T-helper 17 cell (primary cell): ENCODE data around the gene COPE. TPM values are rescaled to one million over a fixed set of nuclear protein-coding genes. Genes with fewer than 3 reads are reported as not detected.
"Not testable (repeated sequence)": the region's sequence is repeated elsewhere in the genome, so short reads cannot be mapped to it uniquely, and the experiment has no call there.

Source experiments
- ATAC-seq: fragments of 150-1000 bp; cut with Tn5 transposase; 2 replicates; pipeline ENCODE4 v1.10.0; 2021; ENCODE audit warnings: mild to moderate bottlenecking, moderate library complexity
- DNase-seq, 3 donors: peaks; one replicate each; pipeline versions ENCODE4 v3.0.0 to v3.0.0-alpha.2; 2020 to 2021
- H3K9me3 ChIP-seq: one replicate; pipeline ENCODE4 v1.7.0; 2013; ENCODE audit warnings: low read length, mild to moderate bottlenecking; ENCODE audit not compliant: control insufficient read depth, poor library complexity, severe bottlenecking
- H3K27ac Mint-ChIP-seq: one replicate; pipeline ENCODE4 v1.8.0; 2022; ENCODE audit warnings: mild to moderate bottlenecking, moderate library complexity, mixed read lengths
- H3K27me3 Mint-ChIP-seq: one replicate; pipeline ENCODE4 v1.8.0; 2022; ENCODE audit warnings: mixed read lengths
- H3K36me3 Mint-ChIP-seq: one replicate; pipeline ENCODE4 v1.8.0; 2022; ENCODE audit warnings: low read depth, mixed read lengths
- H3K4me1 Mint-ChIP-seq: one replicate; pipeline ENCODE4 v1.8.0; 2022; ENCODE audit warnings: mild to moderate bottlenecking, mixed read lengths
- H3K4me3 Mint-ChIP-seq: one replicate; pipeline ENCODE4 v1.8.0; 2022; ENCODE audit warnings: mild to moderate bottlenecking, moderate library complexity, mixed read lengths
- total RNA-seq, 4 donors: library from RNA in 2 of 4; stranded (reverse) in 2 of 4; gene quantifications; one replicate each; pipeline ENCODE4 v1.2.3 and lab custom pipeline; 2022 to 2026

Gene COPE
- total RNA-seq, 2 donors from 2014 or later = 166 to 185 TPM

GRCh38 chr19:18912933-18913332 is 6.3 kb downstream of the COPE start:
- H3K27me3 Mint-ChIP-seq = no peaks in the 10 kb centered on the region
- no peak overlapping the region for H3K27ac Mint-ChIP-seq
- DNase-seq = no peak
- ATAC-seq = no peak
- H3K9me3 ChIP-seq = no peaks in the 10 kb centered on the region
- peaks cover 18% of the 10 kb centered on the region for H3K4me1 Mint-ChIP-seq
- H3K4me3 Mint-ChIP-seq = no peak overlapping the region
- peaks cover 5% of the 10 kb centered on the region for H3K36me3 Mint-ChIP-seq

DNA sequence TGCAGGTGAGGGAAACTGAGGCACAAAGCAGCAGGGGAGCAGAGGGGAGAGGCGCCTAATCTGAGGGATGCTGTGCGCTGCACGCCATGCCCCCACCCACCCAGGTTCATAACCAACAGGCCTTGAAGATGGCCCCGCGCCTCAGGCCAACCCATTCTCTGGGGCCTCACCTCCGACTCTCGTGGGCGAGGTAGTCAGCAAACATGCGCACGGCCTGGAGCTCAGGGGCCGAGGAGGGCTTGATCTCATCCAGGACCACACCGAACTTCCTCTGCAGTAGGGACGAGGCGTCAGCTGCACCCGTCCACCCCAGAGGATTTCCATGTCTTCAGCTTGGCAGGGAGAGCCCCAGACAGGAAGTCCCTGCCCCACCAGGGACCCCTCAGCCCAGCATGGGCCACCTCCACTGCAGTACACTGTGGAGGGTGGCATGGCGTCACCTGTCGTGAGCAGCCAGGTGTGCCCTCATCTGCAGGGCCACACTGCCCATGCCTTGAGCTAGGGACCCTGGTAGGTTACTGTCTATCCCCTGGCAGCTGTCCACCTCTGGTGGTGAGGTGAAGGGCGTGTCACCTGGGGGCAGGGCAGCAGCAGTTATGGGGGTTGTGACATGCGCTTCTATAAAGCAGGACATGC is 8.3 kb downstream of the COPE start:
- no peak overlapping the region for H3K27ac Mint-ChIP-seq
- H3K9me3 ChIP-seq = no peaks in the 10 kb centered on the region
- DNase-seq (no peak), ATAC-seq (no peak)
- peaks cover 14% of the 10 kb centered on the region for H3K4me1 Mint-ChIP-seq
- no peak overlapping the region for H3K4me3 Mint-ChIP-seq
- H3K36me3 Mint-ChIP-seq = peaks cover 5% of the 10 kb centered on the region
- no peaks in the 10 kb centered on the region for H3K27me3 Mint-ChIP-seq

DNA sequence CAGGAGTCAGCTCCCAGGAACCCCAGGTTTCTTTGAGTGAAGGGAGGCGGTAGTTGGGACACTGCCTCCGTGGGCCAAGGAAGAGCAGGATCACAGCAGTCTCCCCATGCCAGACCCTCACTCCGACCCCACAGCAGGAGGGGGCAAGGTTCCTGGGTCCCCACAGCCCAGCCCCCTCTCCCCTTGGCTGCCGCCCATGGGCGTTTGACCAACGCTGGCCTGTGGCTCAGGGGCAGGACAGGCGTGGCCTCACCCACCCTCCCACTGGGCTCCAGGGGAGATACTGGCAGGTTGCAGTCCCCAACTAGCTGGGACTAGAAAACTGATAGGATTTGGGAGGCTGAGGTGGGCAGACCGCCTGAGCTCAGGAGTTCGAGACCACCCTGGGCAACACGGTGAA is 9.2 kb downstream of the COPE start:
- no peak for DNase-seq
- Mint-ChIP-seq H3K4me3 (no peak overlapping the region), H3K4me1 (peaks cover 12% of the 10 kb centered on the region), H3K27me3 (no peaks in the 10 kb centered on the region), H3K36me3 (peaks cover 7% of the 10 kb centered on the region), H3K27ac (no peak overlapping the region)
- ATAC-seq = no peak
- no peaks in the 10 kb centered on the region for H3K9me3 ChIP-seq

- peaks cover 10% of the 10 kb centered on the region for H3K4me1 Mint-ChIP-seq
- H3K27me3 Mint-ChIP-seq = no peaks in the 10 kb centered on the region
- H3K27ac Mint-ChIP-seq = no peak overlapping the region
- peaks cover 7% of the 10 kb centered on the region for H3K36me3 Mint-ChIP-seq
- H3K9me3 ChIP-seq = no peaks in the 10 kb centered on the region
- DNase-seq (no peak), ATAC-seq (no peak)
- H3K4me3 Mint-ChIP-seq = no peak overlapping the region
These were observed 10.1 kb downstream of the COPE start for GRCh38 chr19:18908917-18909619.

DNA sequence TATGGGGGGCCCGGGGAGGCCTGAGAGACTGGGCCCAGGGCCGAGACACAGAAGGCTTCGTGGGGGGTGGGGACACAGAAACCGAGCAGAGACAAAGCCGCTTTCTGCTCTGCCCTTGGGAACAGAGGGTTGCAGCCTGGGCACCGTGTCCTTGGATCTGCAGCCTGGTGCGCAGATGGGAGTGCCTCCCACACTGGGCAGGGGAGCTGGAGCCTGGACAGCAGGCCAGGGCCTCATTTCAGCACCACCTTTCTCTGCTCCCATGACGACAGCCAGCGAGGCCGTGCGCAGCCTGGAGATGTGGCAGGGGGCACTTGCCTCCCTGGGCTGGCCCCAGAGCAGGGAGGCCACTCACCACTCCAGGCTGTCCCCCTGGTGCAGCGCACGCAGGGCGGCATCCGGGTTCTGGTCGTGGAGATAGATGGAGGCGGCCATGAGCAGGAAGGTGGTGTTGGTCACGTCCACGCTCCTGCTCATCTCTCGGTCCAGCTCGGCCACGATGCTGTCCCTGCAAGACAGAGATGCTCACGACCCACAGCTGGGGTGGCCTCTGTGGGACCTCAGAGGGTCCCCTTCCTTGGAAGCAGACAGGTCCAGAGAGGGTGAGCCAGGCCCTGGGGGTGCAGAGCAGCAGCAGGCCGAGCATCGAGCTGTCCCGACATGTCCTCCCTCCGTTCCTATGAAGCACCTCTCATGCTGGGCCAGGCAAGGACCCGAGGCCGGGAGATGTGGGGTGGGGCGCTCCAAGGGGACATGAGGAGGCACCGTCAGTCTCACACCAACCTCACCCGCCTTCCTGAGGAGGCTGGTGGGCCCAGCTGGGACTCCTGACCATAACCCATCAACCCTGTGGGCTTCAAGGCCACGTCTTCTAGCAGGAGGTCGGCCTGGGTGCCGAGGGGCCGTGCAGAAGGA is 12.3 kb downstream of the COPE start:
- Mint-ChIP-seq H3K36me3 (peaks cover 2% of the 10 kb centered on the region), H3K27ac (no peak overlapping the region), H3K4me1 (peaks cover 6% of the 10 kb centered on the region), H3K27me3 (no peaks in the 10 kb centered on the region), H3K4me3 (no peak overlapping the region)
- DNase-seq (no peak), ATAC-seq (no peak)
- H3K9me3 ChIP-seq = no peaks in the 10 kb centered on the region

DNA sequence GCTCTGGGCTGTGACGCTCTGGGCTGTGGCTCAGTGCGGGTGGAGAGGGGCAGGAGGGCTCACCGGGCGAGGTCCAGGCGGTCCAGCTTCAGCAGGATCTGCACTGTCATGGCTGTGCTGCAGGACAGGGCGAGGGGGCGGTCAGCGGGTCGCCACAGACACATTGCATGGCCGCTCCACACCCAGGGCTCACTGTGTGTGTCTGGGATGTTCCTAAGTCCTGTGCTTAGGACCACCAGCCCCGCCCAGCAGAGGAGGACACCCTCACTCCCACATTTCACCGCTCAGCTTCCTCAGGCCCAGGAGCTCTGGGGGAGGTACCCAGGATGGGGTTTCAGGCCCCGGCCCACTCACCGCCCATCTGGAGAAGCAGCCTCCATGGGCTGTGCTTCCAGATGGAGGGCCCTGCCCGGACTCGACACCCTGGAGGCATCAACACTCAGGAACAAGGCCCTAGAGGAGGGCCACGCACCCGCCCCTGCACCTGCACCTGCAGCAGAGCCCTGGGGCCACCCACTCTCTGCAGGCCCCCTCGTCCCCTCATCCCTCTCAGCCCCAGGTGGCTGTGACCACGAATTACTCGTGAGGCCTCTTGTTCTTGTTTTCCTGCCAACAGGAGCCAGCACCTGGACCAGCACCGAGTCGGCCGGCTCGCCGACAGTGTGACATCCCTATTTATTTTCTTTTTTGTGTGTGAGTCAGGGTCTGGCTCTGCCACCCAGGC is 13.5 kb downstream of the COPE start:
- Mint-ChIP-seq H3K27me3 (no peaks in the 10 kb centered on the region), H3K4me1 (peaks cover 6% of the 10 kb centered on the region), H3K27ac (no peak overlapping the region), H3K4me3 (no peak overlapping the region), H3K36me3 (peaks cover 2% of the 10 kb centered on the region)
- DNase-seq = no peak
- no peak for ATAC-seq
- H3K9me3 ChIP-seq = no peaks in the 10 kb centered on the region

DNA sequence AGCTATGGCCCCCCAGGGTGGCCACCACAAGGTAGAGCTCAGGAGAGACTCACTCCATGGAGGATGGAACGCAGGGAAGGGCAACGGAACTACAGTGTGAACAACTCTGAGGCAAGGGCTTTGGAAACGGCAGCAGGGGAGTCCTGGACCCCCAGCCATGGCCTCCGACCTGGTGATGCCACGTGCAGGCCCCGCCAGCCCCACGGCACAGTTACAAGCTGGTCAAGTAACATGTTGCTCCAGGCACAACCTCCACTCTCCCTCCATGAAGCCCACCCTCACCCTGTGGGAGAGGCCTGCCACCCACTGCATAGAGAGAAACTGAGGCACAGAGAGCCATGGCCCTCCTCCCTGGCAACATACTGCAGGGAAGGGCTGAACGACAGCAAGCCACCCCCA is 14.1 kb downstream of the COPE start:
- H3K27me3 Mint-ChIP-seq = no peaks in the 10 kb centered on the region
- DNase-seq (no peak), ATAC-seq (no peak)
- H3K36me3 Mint-ChIP-seq = peaks cover 2% of the 10 kb centered on the region
- H3K27ac Mint-ChIP-seq = no peak overlapping the region
- peaks cover 6% of the 10 kb centered on the region for H3K4me1 Mint-ChIP-seq
- H3K9me3 ChIP-seq = no peaks in the 10 kb centered on the region
- H3K4me3 Mint-ChIP-seq = no peak overlapping the region

GRCh38 chr19:18904334-18905057 is 14.7 kb downstream of the COPE start:
- H3K27ac Mint-ChIP-seq = no peak overlapping the region
- peaks cover 2% of the 10 kb centered on the region for H3K36me3 Mint-ChIP-seq
- H3K9me3 ChIP-seq = no peaks in the 10 kb centered on the region
- ATAC-seq (no peak), DNase-seq (no peak)
- peaks cover 6% of the 10 kb centered on the region for H3K4me1 Mint-ChIP-seq
- H3K4me3 Mint-ChIP-seq = no peak overlapping the region
- H3K27me3 Mint-ChIP-seq = no peaks in the 10 kb centered on the region

- H3K27ac Mint-ChIP-seq = no peak overlapping the region
- DNase-seq (no peak), ATAC-seq (no peak)
- peaks cover 2% of the 10 kb centered on the region for H3K36me3 Mint-ChIP-seq
- no peak overlapping the region for H3K4me3 Mint-ChIP-seq
- H3K4me1 Mint-ChIP-seq = peaks cover 6% of the 10 kb centered on the region
- H3K27me3 Mint-ChIP-seq = no peaks in the 10 kb centered on the region
- no peaks in the 10 kb centered on the region for H3K9me3 ChIP-seq
These were observed 15.8 kb downstream of the COPE start for GRCh38 chr19:18903156-18904037.

DNA sequence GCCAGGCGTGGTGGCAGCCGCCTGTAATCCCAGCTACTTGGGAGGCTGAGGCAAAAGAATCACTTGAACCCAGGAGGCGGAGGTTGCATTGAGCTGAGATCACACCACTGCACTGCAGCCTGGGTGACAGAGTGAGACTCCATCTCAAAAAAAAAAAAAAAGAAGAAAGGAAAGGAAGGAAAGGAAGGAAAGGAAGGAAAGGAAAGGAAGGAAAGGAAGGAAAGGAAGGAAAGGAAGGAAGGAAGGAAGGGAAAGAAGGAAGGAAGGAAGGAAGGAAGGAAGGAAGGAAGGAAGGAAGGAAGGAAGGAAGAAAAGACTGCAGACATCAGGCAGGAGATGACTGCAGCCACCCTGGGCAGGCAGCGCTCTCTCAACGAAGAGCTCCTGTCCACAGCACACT is 16.7 kb downstream of the COPE start:
- not testable (repeated sequence) for H3K4me3 Mint-ChIP-seq, H3K9me3 ChIP-seq

GRCh38 chr19:18901491-18901890 is 17.7 kb downstream of the COPE start:
- no peaks in the 10 kb centered on the region for H3K9me3 ChIP-seq
- H3K27me3 Mint-ChIP-seq = peaks cover 14% of the 10 kb centered on the region
- DNase-seq (no peak), ATAC-seq (no peak)
- no peak overlapping the region for H3K27ac Mint-ChIP-seq
- H3K36me3 Mint-ChIP-seq = peaks cover 6% of the 10 kb centered on the region
- no peak overlapping the region for H3K4me3 Mint-ChIP-seq
- H3K4me1 Mint-ChIP-seq = peaks cover 12% of the 10 kb centered on the region

More for the DNA sequence above, 16.7 kb downstream of the COPE start:
- H3K27me3 Mint-ChIP-seq, H3K27ac Mint-ChIP-seq, H3K36me3 Mint-ChIP-seq, DNase-seq, H3K4me1 Mint-ChIP-seq, ATAC-seq: not testable (repeated sequence)
